Gastrocnemius medialis (tissue), 4 donors: ENCODE data around the gene STEAP1B. TPM values are rescaled to one million over a fixed set of nuclear protein-coding genes. Genes with fewer than 3 reads are reported as not detected.
"Not testable (repeated sequence)": the region's sequence is repeated elsewhere in the genome, so short reads cannot be mapped to it uniquely, and the experiment has no call there.

Source experiments
- ATAC-seq, 2 donors: fragments of 150-250 bp; one replicate each; pipeline ENCODE4 v1.9.1; 2016
- DNase-seq, 2 donors: peaks; one replicate each; pipeline ENCODE4 v3.0.0-alpha.2; 2019
- H3K27ac ChIP-seq, 4 donors: fragments of 200-600 bp; sonication (generic); 1 replicate in 1 of 4; 2 replicates in 3 of 4; pipeline ENCODE4 v1.5.1; 2016 to 2018; ENCODE audit warnings: mild to moderate bottlenecking in 2 of 4, moderate library complexity in 1 of 4
- H3K27me3 ChIP-seq, 3 donors: fragments of 200-600 bp; sonication (generic) in 2 of 3; 1 replicate in 1 of 3; 2 replicates in 2 of 3; pipeline versions ENCODE4 v1.5.1 to v1.6.0; 2016 to 2019; ENCODE audit warnings: mild to moderate bottlenecking in 1 of 3, moderate library complexity in 1 of 3
- H3K36me3 ChIP-seq, 2 donors: fragments of 200-600 bp; sonication (generic) in 1 of 2; one replicate each; pipeline ENCODE4 v1.5.1; 2017 to 2018
- H3K4me1 ChIP-seq, 2 donors: fragments of 200-600 bp; sonication (generic) in 1 of 2; one replicate each; pipeline ENCODE4 v1.5.1; 2016 to 2017; ENCODE audit warnings: mild to moderate bottlenecking in 2 of 2
- H3K4me3 ChIP-seq, 4 donors: fragments of 200-600 bp; sonication (generic) in 3 of 4; 1 replicate in 1 of 4; 2 replicates in 3 of 4; pipeline ENCODE4 v1.5.1; 2016 to 2019; ENCODE audit warnings: mild to moderate bottlenecking in 2 of 4
- H3K9me3 ChIP-seq, 3 donors: fragments of 200-600 bp; sonication (generic) in 2 of 3; 1 replicate in 1 of 3; 2 replicates in 2 of 3; pipeline ENCODE4 v1.5.1; 2016 to 2019
- CTCF ChIP-seq, 5 experiments: fragments of 450-650 bp in 3 of 5; fragments of 200-600 bp in 2 of 5; sonication (generic) in 2 of 5; IDR thresholded peaks in 4 of 5; conservative IDR thresholded peaks in 1 of 5; 1 replicate in 4 of 5; 2 replicates in 1 of 5; pipeline ENCODE4 v1.5.1; 2016 to 2019; ENCODE audit warnings: antibody characterized with exemption in 5 of 5, mild to moderate bottlenecking in 3 of 5, moderate library complexity in 3 of 5
- POLR2A ChIP-seq, 2 donors: fragments of 450-650 bp; IDR thresholded peaks; one replicate each; pipeline ENCODE4 v1.6.1; 2017; ENCODE audit warnings: antibody characterized with exemption in 2 of 2, mild to moderate bottlenecking in 2 of 2, moderate library complexity in 2 of 2
- in situ Hi-C, 4 donors: fragments of 200-750 bp; cut with MboI; loops; one replicate each; pipeline versions ENCODE4 v1.15.0 to v1.8.0; 2017; ENCODE audit warnings: low sequenced_read_pairs in 4 of 4
- intact Hi-C: fragments of 100-400 bp; cut with DNase I; formaldehyde crosslinking; loops from one replicate; pipeline ENCODE4 v1.15.1; 2023; ENCODE audit warnings: low total_unique reads
- total RNA-seq, 4 donors: library from RNA; depleted of rRNA; stranded (reverse); fragments of >200 nt; gene quantifications; one replicate each; pipeline versions ENCODE4 v1.1.0 to v1.2.3, GENCODE V29; 2016

Gene STEAP1B
- total RNA-seq, 4 donors from 2014 or later, result 0.60 to 1.7 (median 0.74) TPM

- no peak for TF ChIP-seq CTCF (IDR thresholded peaks at IDR 0.05 in 4 of 5, conservative IDR thresholded peaks at IDR 0.05 in 1 of 5)
- TF ChIP-seq POLR2A (IDR thresholded peaks at IDR 0.05), result no peak
- in situ Hi-C loops, result no loop called here
- intact Hi-C loops, result no loop called here
Measured at GRCh38 chr7:22433710-22434460, 66.1 kb downstream of the STEAP1B start.

GRCh38 chr7:22433165-22433700, 66.8 kb downstream of the STEAP1B start:
- peak overlapping the region in 2 of 4 donors; percentile 46 to 73 for H3K27ac ChIP-seq
- H3K36me3 ChIP-seq, DNase-seq, in situ Hi-C loops, H3K9me3 ChIP-seq, intact Hi-C loops, H3K4me3 ChIP-seq, H3K27me3 ChIP-seq: not testable (repeated sequence)
- H3K4me1 ChIP-seq, result peaks cover 0 to 23% of the 10 kb centered on the region in 2 donors
- ATAC-seq, result peak; percentile 33 to 73

More at GRCh38 chr7:22433710-22434460, 66.1 kb downstream of the STEAP1B start:
- H3K27ac ChIP-seq, result peak overlapping the region in 2 of 4 donors; percentile 33 to 73
- H3K4me3 ChIP-seq, result no peak overlapping the region
- ATAC-seq (peak; percentile 33 to 49), DNase-seq (no peak)
- H3K36me3 ChIP-seq, result no peaks in the 10 kb centered on the region
- H3K9me3 ChIP-seq, result no peaks in the 10 kb centered on the region
- H3K27me3 ChIP-seq, result no peaks in the 10 kb centered on the region
- peaks cover 0 to 26% of the 10 kb centered on the region in 2 donors for H3K4me1 ChIP-seq

GRCh38 chr7:22432203-22432718, 67.7 kb downstream of the STEAP1B start:
- ATAC-seq (no peak), DNase-seq (no peak)
- H3K36me3 ChIP-seq, result no peaks in the 10 kb centered on the region
- TF ChIP-seq POLR2A (IDR thresholded peaks at IDR 0.05) (no peak), CTCF (IDR thresholded peaks at IDR 0.05 in 4 of 5, conservative IDR thresholded peaks at IDR 0.05 in 1 of 5) (no peak)
- H3K4me1 ChIP-seq, result peaks cover 0 to 17% of the 10 kb centered on the region in 2 donors
- intact Hi-C loops (no loop called here), in situ Hi-C loops (no loop called here)
- H3K4me3 ChIP-seq, result no peak overlapping the region
- no peaks in the 10 kb centered on the region for H3K27me3 ChIP-seq
- H3K27ac ChIP-seq, result peak overlapping the region in 2 of 4 donors; percentile 46 to 73
- no peaks in the 10 kb centered on the region for H3K9me3 ChIP-seq

GRCh38 chr7:22430457-22430856, 69.5 kb downstream of the STEAP1B start:
- DNase-seq (no peak), ATAC-seq (no peak)
- TF ChIP-seq CTCF (IDR thresholded peaks at IDR 0.05 in 4 of 5, conservative IDR thresholded peaks at IDR 0.05 in 1 of 5) (no peak), POLR2A (IDR thresholded peaks at IDR 0.05) (no peak)
- in situ Hi-C loops (no loop called here), intact Hi-C loops (no loop called here)
- no peak overlapping the region for H3K27ac ChIP-seq
- no peak overlapping the region for H3K4me3 ChIP-seq
- no peaks in the 10 kb centered on the region for H3K9me3 ChIP-seq
- no peaks in the 10 kb centered on the region for H3K36me3 ChIP-seq
- H3K27me3 ChIP-seq, result no peaks in the 10 kb centered on the region
- H3K4me1 ChIP-seq, result peaks cover 0 to 21% of the 10 kb centered on the region in 2 donors

GRCh38 chr7:22429386-22429785, 70.6 kb downstream of the STEAP1B start:
- in situ Hi-C loops, result no loop called here
- intact Hi-C loops, result no loop called here
- no peak for DNase-seq

More at GRCh38 chr7:22429386-22429785, 70.6 kb downstream of the STEAP1B start:
- no peak for ATAC-seq
- Histone ChIP-seq H3K27ac (no peak overlapping the region), H3K9me3 (no peaks in the 10 kb centered on the region), H3K36me3 (no peaks in the 10 kb centered on the region), H3K27me3 (no peaks in the 10 kb centered on the region), H3K4me1 (peaks cover 0 to 28% of the 10 kb centered on the region in 2 donors), H3K4me3 (no peak overlapping the region)
- TF ChIP-seq POLR2A (IDR thresholded peaks at IDR 0.05), result no peak
- no peak for TF ChIP-seq CTCF (IDR thresholded peaks at IDR 0.05 in 4 of 5, conservative IDR thresholded peaks at IDR 0.05 in 1 of 5)
